ENCODE measurements around the gene RASAL2.

The RASAL2 gene

DNA sequence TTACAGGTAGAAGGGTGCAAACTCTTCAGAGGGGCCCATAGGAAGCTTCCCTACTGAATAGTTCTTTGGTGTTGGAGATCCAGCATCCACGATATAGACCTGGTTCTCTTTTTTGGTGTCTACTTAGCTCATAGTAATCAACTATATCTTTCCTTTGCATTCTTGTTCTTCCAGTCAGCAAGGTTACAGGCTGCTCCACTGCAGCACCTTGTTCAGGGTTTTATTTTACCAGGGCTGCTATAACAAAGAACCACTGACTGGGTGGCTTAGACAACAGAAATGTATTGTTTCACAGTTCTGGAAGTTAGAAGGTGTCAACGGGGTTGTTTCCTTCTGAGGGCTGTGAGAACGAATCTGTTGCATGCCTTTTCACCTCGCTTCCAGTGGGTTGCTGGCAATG is 266.5 kb downstream of the RASAL2 start:
- H3K79me2 ChIP-seq (ENCODE audit: low read length), result no peaks in the 10 kb centered on the region
- no peak overlapping the region for H3K4me2 ChIP-seq (ENCODE audit: low read length)
- no peak overlapping the region for H2AFZ ChIP-seq (ENCODE audit: low read depth, low read length)
- H3K9me3 ChIP-seq (ENCODE audit: insufficient read depth, low read length), result no peaks in the 10 kb centered on the region
- H3K4me3 ChIP-seq (ENCODE audit: low read length), result no peak overlapping the region
- H4K20me1 ChIP-seq (ENCODE audit: insufficient read depth, low read length), result no peaks in the 10 kb centered on the region
- no peaks in the 10 kb centered on the region for H3K36me3 ChIP-seq (replicated peaks; ENCODE audit: low read depth, low read length)
- TF ChIP-seq EZH2phosphoT487 (IDR thresholded peaks at IDR 0.05; ENCODE audit: low read depth), result no peak
- TF ChIP-seq, protein P1, sequence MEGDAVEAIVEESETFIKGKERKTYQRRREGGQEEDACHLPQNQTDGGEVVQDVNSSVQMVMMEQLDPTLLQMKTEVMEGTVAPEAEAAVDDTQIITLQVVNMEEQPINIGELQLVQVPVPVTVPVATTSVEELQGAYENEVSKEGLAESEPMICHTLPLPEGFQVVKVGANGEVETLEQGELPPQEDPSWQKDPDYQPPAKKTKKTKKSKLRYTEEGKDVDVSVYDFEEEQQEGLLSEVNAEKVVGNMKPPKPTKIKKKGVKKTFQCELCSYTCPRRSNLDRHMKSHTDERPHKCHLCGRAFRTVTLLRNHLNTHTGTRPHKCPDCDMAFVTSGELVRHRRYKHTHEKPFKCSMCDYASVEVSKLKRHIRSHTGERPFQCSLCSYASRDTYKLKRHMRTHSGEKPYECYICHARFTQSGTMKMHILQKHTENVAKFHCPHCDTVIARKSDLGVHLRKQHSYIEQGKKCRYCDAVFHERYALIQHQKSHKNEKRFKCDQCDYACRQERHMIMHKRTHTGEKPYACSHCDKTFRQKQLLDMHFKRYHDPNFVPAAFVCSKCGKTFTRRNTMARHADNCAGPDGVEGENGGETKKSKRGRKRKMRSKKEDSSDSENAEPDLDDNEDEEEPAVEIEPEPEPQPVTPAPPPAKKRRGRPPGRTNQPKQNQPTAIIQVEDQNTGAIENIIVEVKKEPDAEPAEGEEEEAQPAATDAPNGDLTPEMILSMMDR (IDR thresholded peaks at IDR 0.05; ENCODE audit: low read depth, low read length), result no peak
- peaks cover 6% of the 10 kb centered on the region; the same call in 1 of the 2 replicates for H3K27me3 ChIP-seq (ENCODE audit: low read depth, low read length)
- H3K9ac ChIP-seq (ENCODE audit: low read length), result no peak overlapping the region
- no peaks in the 10 kb centered on the region for H3K4me1 ChIP-seq (ENCODE audit: low read length)
- H3K27ac ChIP-seq (ENCODE audit: low read length), result no peak overlapping the region

DNA sequence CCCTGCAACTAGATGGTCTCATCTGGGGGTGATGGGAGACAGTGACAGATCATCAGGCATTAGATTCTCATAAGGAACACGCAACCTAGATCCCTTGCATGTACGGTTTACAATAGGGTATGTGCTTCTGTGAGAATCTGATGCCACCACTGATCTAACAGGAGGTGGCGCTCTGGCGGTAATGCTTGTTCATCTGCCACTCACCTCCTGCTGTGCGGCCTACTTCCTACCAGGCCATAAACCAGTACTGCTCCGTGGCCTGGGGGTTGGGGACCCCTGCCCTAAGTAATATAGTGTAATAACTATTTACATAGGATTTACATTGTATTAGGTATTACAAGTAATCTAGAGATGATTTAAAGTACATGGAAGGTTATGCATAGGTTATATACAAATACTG is 267.9 kb downstream of the RASAL2 start:
- H3K9me3 ChIP-seq (ENCODE audit: insufficient read depth, low read length), result no peaks in the 10 kb centered on the region
- no peaks in the 10 kb centered on the region for H3K36me3 ChIP-seq (replicated peaks; ENCODE audit: low read depth, low read length)
- TF ChIP-seq EZH2phosphoT487 (IDR thresholded peaks at IDR 0.05; ENCODE audit: low read depth), result no peak
- TF ChIP-seq, protein P1 (IDR thresholded peaks at IDR 0.05; ENCODE audit: low read depth, low read length), result peak; percentile 68
- no peak overlapping the region for H2AFZ ChIP-seq (ENCODE audit: low read depth, low read length)
- H3K27me3 ChIP-seq (ENCODE audit: low read depth, low read length), result peaks cover 2% of the 10 kb centered on the region; the same call in 1 of the 2 replicates
- H3K79me2 ChIP-seq (ENCODE audit: low read length), result no peaks in the 10 kb centered on the region
- H3K27ac ChIP-seq (ENCODE audit: low read length), result no peak overlapping the region
- no peak overlapping the region for H3K4me2 ChIP-seq (ENCODE audit: low read length)
- peaks cover under 1% of the 10 kb centered on the region for H3K4me1 ChIP-seq (ENCODE audit: low read length)
- H4K20me1 ChIP-seq (ENCODE audit: insufficient read depth, low read length), result no peaks in the 10 kb centered on the region
- no peak overlapping the region for H3K4me3 ChIP-seq (ENCODE audit: low read length)
- H3K9ac ChIP-seq (ENCODE audit: low read length), result no peak overlapping the region

DNA sequence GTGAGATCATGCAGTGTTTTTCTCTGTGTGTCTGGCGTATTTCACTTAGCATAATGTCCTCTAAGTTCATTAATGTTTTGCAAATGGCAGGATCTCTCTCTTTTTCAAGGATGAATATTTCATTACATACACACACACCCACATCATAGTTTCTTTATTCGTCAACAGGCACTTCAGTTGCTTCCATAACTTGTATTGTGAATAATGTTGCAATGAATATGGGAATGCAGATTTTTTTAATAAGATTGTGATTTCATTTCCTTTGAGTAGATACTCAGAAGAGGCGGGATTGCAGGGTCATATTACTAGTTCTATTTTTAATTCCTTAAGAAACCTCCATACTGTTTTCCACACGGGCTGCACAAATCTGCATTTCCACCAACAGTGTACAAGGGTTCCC is 268.8 kb downstream of the RASAL2 start:
- Histone ChIP-seq H2AFZ (ENCODE audit: low read depth, low read length) (no peak overlapping the region), H3K36me3 (replicated peaks; ENCODE audit: low read depth, low read length) (no peaks in the 10 kb centered on the region), H3K4me1 (ENCODE audit: low read length) (peaks cover 10% of the 10 kb centered on the region), H3K9ac (ENCODE audit: low read length) (no peak overlapping the region), H3K9me3 (ENCODE audit: insufficient read depth, low read length) (no peaks in the 10 kb centered on the region), H3K4me2 (ENCODE audit: low read length) (no peak overlapping the region), H3K27me3 (ENCODE audit: low read depth, low read length) (no peaks in the 10 kb centered on the region), H3K4me3 (ENCODE audit: low read length) (no peak overlapping the region), H3K27ac (ENCODE audit: low read length) (no peak overlapping the region), H3K79me2 (ENCODE audit: low read length) (no peaks in the 10 kb centered on the region), H4K20me1 (ENCODE audit: insufficient read depth, low read length) (no peaks in the 10 kb centered on the region)
- TF ChIP-seq EZH2phosphoT487 (IDR thresholded peaks at IDR 0.05; ENCODE audit: low read depth), result no peak
- TF ChIP-seq, protein P1 (IDR thresholded peaks at IDR 0.05; ENCODE audit: low read depth, low read length), result no peak

DNA sequence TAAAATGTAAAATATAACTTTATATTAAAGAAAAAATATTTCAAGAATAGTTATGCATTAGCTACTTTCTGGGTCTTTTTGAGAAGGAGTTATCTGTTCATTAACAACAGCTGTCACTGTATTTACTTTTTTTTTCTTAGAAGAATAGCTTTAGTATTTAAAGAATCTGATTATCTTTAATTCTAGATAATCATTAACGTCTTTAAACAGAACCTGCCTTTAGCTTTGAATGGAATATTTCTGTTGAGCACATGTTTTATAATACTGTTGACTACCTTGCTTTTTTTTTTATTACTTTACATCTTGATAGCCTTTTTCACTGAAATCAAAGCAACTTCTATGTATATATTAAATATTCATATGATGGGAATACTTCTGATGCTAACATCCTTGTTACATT is 270.9 kb downstream of the RASAL2 start:
- Histone ChIP-seq H3K9me3 (ENCODE audit: insufficient read depth, low read length) (no peaks in the 10 kb centered on the region), H3K27me3 (ENCODE audit: low read depth, low read length) (no peaks in the 10 kb centered on the region), H2AFZ (ENCODE audit: low read depth, low read length) (no peak overlapping the region), H3K27ac (ENCODE audit: low read length) (no peak overlapping the region), H3K4me3 (ENCODE audit: low read length) (no peak overlapping the region), H4K20me1 (ENCODE audit: insufficient read depth, low read length) (no peaks in the 10 kb centered on the region), H3K79me2 (ENCODE audit: low read length) (no peaks in the 10 kb centered on the region), H3K36me3 (replicated peaks; ENCODE audit: low read depth, low read length) (no peaks in the 10 kb centered on the region), H3K4me1 (ENCODE audit: low read length) (peaks cover 17% of the 10 kb centered on the region), H3K9ac (ENCODE audit: low read length) (no peak overlapping the region), H3K4me2 (ENCODE audit: low read length) (no peak overlapping the region)
- no peak for TF ChIP-seq EZH2phosphoT487 (IDR thresholded peaks at IDR 0.05; ENCODE audit: low read depth)
- TF ChIP-seq, protein P1 (IDR thresholded peaks at IDR 0.05; ENCODE audit: low read depth, low read length), result no peak
